WERI-Rb-1 (cell line): Measurements from ENCODE around the gene HIPK2.

Experiments
- DNase-seq: peaks from one replicate; pipeline ENCODE4 v3.0.0-alpha.2; 2020
- H3K27ac ChIP-seq: fragments of 250-450 bp; sonication (Bioruptor Pico); 2 replicates; pipeline ENCODE4 v1.5.1; 2020; ENCODE audit warnings: mild to moderate bottlenecking, moderate library complexity
- H3K27me3 ChIP-seq: fragments of 250-450 bp; sonication (Bioruptor Pico); 2 replicates; pipeline ENCODE4 v1.5.1; 2021; ENCODE audit warnings: mild to moderate bottlenecking, low read depth, moderate library complexity; ENCODE audit not compliant: insufficient read depth, severe bottlenecking
- H3K36me3 ChIP-seq: fragments of 250-450 bp; sonication (Bioruptor Pico); 2 replicates; pipeline ENCODE4 v1.5.1; 2020; ENCODE audit warnings: mild to moderate bottlenecking, moderate library complexity
- H3K4me3 ChIP-seq: 2 replicates; pipeline ENCODE4 v1.5.1; 2011; ENCODE audit warnings: low read depth, mild to moderate bottlenecking, control low read depth, low read length
- H3K9me3 ChIP-seq: fragments of 250-450 bp; sonication (Bioruptor Pico); 2 replicates; pipeline ENCODE4 v1.5.1; 2021; ENCODE audit warnings: mild to moderate bottlenecking, moderate library complexity; ENCODE audit not compliant: severe bottlenecking
- TF ChIP-seq, protein P1 (sequence below): IDR thresholded peaks from 2 replicates; pipeline ENCODE4 v1.5.1; 2011; ENCODE audit warnings: low read depth, mild to moderate bottlenecking, control low read depth, inconsistent platforms, low read length

Gene HIPK2

DNA sequence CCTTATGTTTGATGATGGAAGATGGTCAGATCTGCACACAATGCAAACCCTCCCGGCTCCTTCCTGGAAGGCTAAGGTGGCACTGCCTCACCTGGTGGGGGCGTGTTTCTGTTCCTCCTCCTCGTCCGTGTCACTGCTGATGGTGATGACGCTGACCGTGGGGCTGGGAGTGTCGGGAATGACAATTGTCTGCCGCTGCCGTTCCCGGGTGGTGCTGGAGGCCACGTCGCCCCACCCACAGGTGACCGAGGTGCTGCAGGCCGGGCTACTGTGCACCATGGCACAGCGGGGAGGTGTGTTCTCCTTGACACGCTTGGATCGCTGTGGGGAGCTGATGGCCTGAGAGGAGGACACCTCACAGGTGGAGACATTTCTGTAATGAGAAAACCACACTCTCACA, 181.2 kb downstream of the HIPK2 start:
- no peaks in the 10 kb centered on the region for H3K27me3 ChIP-seq
- H3K9me3 ChIP-seq = no peaks in the 10 kb centered on the region
- TF ChIP-seq, protein P1, sequence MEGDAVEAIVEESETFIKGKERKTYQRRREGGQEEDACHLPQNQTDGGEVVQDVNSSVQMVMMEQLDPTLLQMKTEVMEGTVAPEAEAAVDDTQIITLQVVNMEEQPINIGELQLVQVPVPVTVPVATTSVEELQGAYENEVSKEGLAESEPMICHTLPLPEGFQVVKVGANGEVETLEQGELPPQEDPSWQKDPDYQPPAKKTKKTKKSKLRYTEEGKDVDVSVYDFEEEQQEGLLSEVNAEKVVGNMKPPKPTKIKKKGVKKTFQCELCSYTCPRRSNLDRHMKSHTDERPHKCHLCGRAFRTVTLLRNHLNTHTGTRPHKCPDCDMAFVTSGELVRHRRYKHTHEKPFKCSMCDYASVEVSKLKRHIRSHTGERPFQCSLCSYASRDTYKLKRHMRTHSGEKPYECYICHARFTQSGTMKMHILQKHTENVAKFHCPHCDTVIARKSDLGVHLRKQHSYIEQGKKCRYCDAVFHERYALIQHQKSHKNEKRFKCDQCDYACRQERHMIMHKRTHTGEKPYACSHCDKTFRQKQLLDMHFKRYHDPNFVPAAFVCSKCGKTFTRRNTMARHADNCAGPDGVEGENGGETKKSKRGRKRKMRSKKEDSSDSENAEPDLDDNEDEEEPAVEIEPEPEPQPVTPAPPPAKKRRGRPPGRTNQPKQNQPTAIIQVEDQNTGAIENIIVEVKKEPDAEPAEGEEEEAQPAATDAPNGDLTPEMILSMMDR = no peak
- no peak for DNase-seq
- no peak overlapping the region for H3K4me3 ChIP-seq
- peaks cover 100% of the 10 kb centered on the region for H3K36me3 ChIP-seq
- no peak overlapping the region for H3K27ac ChIP-seq

DNA sequence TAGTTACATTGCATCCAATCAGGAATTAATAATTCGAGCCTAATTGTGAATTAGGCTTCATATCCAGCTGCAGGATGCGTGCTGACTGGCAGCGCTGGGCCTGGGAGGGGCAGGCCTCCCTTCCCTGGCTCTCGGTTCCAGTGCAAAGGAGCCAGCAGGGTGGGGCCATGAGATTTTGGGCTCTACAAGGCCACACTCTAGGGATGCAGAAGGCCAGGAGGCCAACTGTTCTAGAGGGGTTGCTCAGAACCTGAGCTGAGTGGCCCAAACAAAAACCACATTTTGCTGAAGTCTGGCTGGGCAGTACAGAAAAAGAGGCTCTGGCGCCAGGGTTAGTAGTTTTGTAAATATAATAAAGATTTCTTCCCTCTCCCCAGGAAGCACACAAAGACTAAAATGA, 182.0 kb downstream of the HIPK2 start:
- Histone ChIP-seq H3K27ac (no peak overlapping the region), H3K4me3 (no peak overlapping the region), H3K27me3 (no peaks in the 10 kb centered on the region), H3K9me3 (no peaks in the 10 kb centered on the region), H3K36me3 (peaks cover 100% of the 10 kb centered on the region)
- TF ChIP-seq, protein P1 = no peak
- no peak for DNase-seq

DNA sequence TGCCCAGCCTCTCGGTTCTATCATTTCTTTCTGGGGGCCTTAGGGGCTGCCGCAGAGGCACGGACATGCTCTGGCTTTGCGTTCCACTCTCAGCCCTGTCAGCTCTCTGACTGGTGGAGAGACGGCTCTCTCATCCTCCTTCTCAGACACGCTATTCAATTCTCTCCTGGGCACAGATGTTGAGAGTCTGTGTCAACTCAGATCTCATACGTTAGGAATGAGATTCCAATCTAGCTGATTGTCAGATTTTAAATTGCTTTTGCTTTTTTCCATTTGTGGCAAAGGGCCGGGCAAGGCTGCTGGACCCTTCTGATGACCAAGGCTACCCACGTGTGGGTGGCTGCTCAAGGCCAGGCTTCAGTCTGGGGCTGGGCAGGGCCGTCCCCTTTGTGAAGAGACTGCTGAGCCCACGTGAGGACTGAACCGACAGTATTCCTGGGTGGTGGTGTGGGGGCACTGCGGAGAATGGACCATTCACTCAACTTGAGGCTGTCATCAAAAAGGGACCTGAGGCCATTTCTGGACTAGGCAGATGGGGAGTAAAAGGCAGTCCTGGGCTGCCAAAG, 182.8 kb downstream of the HIPK2 start:
- no peaks in the 10 kb centered on the region for H3K27me3 ChIP-seq
- DNase-seq = no peak
- no peak overlapping the region for H3K4me3 ChIP-seq
- H3K36me3 ChIP-seq = peaks cover 99% of the 10 kb centered on the region
- H3K9me3 ChIP-seq = no peaks in the 10 kb centered on the region
- H3K27ac ChIP-seq = no peak overlapping the region
- TF ChIP-seq, protein P1 = no peak

DNA sequence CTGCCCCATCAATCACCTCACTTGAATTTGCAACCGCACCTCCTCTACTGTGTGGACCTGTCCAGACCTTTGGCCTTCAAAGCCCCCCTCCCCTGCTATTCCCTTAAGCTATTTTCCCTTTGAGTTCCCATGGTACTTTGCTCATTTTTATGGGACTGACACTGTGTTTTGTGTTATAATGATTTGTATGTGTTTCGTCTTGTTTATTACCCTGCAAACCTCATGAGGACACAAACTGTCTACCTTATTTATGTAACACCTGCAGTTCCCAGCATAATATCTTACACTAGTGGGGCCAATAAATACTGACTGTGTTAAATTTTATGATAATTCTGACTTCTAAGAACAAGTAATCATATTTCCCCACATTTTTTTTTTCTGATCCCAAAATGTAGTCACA, 183.7 kb downstream of the HIPK2 start:
- no peak overlapping the region for H3K27ac ChIP-seq
- no peaks in the 10 kb centered on the region for H3K27me3 ChIP-seq
- H3K9me3 ChIP-seq = no peaks in the 10 kb centered on the region
- H3K36me3 ChIP-seq = peaks cover 96% of the 10 kb centered on the region
- DNase-seq = no peak
- H3K4me3 ChIP-seq = no peak overlapping the region
- TF ChIP-seq, protein P1 = no peak

DNA sequence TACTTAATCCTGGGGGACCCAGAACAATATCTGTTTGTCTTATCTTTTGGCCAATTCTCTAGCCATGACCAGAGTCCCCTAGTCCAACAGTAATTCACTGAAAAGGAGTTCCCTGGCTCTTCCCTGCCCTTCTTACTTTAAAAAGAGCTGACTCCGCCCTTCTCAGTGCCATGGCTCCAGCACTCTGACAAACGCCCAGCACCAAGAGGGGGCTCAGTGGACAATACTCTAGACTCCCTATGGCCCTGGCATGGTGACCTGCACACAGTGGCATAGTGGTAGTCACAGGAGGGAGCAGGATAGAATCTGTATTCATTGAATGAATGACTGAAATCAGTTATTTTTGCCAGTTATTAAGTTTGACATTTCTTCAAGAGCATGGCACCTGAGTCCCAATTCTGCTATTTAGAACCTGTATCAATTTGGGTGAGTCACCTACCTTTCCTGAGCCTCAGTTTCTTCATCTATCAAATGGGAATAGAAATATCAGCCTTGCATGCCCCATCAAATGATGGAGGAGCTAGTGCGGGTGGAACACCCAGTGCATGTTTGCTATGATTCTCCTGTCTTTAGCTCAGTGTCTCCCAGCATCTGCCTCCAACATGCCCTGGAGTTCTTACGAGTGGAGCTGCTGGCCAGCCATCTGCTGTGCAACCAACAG, 184.9 kb downstream of the HIPK2 start:
- H3K27me3 ChIP-seq = no peaks in the 10 kb centered on the region
- TF ChIP-seq, protein P1 = no peak
- no peak overlapping the region for H3K4me3 ChIP-seq
- no peaks in the 10 kb centered on the region for H3K9me3 ChIP-seq
- peaks cover 86% of the 10 kb centered on the region for H3K36me3 ChIP-seq
- no peak overlapping the region for H3K27ac ChIP-seq
- no peak for DNase-seq
